MV-4-11 (cell line): ENCODE data around the gene FOXJ2.
"Not testable (repeated sequence)": the region's sequence is repeated elsewhere in the genome, so short reads cannot be mapped to it uniquely, and the experiment has no call there.

Experiments used
- DNase-seq: peaks from one replicate; lab custom pipeline; 2025; lab: John Stamatoyannopoulos, UW

FOXJ2 gene

DNA sequence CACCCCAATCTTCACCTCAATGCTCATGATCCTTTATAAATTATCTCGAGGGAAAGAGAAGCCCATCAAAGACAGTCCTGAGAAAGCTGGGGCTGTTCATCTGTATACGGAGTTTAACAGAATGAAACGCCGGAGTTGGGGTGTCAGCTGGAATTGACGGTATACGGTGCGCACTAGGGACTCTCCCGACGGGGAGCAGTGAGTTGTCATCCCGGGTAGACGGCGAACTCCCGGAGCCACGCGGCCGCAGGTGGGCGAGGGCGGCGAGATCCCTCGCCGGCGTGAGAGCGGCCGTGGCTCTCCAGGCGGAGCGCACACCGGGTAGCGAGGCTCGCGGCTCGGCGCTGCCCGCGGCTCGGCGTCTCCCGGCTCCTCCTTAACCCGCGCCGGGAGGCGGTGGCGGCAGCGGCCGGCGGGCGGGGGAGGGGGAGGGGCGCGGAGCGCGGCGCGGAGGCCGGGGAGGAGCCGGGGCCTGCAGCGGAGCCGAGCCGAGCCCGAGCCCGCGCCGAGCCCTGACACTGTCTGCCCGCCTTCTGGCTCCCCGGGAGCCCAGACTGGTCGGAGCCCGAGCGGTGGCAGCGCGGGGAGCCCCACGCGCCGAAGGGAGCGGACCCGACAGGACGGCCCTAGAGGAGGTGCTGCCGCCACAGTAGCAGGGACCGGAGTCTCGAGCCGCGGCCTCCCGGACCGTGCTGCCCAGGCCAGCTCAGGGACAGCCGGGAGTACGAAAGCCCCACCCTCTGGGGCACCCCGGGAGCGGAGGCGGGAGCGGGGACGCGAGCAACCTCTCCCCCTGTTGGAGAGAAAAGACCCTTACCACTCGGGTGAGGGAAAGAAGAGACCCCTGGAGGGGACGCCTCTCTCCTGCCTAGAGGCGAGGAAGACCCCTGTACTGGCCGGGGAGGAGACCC is at the start of gene FOXJ2:
Gene FOXJ2 (plus strand): TSS at position 475 of the 911 bp plus-strand sequence. CDS start 7,117 bp downstream, outside the sequence.
- DNase-seq, result peak; percentile 8

DNA sequence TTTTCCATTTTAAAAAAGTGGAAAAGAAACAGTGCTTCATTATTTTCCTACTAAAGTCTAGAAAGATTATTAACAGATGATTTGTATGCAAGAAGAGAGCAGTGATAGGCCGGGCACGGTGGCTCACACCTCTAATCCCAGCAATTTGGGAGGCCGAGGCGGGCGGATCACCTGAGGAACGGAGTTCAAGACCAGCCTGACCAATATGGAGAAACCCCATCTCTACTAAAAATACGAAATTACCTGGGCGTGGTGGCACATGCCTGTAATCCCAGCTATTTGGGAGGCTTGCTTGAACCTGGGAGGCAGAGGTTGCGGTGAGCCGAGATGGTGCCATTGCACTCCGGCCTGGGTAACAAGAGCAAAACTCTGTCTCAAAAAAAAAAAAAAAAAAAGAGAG is 49.5 kb upstream of the FOXJ2 start:
- not testable (repeated sequence) for DNase-seq

DNA sequence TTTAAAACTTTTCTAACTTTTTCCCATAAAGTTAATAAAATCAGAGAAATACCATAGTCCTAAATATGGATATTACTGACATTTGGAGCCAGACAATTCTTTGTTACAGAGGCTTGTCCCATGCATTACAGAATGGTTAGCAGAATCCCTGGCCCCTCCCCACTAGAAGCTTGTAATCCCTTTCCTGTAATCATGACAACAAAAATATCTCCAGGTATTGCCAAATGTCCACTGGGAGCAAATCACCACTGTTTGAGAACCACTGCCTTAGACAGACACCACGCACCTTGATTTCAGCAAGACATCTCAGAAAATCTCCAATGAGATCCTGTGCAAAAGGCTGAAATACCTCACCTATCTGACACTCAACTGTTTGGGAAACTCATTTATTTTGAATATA is 49.1 kb upstream of the FOXJ2 start:
- not testable (repeated sequence) for DNase-seq

DNA sequence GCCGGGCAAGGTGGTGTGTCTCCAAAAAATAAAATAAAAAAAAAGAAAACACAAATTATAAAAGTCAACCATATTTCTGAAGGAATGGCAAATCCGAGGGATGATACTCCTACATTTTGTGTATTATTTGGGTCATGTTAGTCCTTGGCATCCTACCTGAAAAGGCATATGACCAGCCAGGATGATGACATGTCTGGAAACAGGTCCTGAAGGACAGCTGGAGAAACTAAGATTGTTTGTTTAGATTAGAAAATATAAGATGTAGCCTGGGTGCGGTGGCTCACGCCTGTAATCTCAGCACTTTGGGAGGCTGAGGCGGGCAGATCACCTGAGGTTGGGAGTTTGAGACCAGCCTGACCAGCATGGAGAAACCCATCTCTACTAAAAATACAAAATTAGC is 47.6 kb upstream of the FOXJ2 start:
- no peak for DNase-seq

DNA sequence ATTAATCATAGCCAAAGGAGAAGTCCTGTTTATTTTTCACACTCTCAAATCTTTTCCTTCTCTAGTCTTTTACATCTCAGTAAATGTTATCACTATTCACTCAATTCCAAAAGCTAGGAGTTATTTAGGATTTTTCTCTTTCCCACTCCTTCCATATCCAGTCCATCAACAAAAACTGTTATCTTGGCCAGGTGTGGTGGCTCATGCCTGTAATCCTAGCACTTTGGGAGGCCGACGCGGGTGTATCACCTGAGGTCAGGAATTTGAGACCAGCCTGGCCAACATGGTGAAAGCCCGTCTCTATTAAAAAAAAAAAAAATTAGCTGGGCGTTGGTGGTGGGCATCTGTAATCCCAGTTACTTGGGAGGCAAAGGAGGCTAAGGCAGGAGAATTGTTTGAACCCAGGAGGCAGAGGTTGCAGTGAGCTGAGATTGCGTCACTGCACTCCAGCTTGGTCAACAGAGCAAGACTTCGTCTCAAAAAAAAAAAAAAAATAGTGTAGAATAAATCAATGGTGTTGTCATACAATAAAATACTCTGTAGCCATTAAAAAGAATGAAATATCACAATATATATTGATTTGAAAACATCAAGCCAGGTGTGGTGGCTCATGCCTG is 46.6 kb upstream of the FOXJ2 start:
- no peak for DNase-seq

DNA sequence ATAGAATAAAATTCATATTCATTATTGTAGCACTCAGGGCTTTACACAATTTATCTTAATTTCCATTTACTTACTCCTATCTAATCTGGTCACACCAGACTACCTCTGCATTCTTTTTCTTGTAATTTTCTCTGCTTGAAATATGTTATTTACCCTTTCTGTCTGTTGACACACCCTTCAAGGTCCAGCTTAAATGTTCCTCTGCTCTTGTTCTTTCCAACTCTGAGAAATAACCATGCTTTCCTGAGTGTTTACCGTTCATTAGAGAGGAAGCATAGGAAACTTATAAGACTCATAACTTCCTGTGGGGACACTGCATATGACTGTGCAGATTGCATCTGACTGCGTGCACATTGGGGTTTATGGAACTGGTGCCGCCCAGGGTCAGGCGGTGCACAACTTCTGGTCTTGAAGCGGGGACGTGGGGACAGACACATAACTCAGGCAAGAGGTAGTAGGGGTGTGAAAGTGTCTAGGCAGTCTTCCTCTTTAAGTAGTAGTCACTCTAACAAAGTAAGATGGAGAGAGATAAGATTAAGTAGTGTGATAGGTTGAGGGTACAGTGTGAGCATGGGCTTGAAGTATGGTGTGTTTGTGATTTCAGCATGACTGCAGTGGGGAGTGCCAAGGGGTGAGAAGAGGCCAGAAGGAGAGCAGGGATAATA is 42.6 kb upstream of the FOXJ2 start:
- peak; percentile 75 for DNase-seq

DNA sequence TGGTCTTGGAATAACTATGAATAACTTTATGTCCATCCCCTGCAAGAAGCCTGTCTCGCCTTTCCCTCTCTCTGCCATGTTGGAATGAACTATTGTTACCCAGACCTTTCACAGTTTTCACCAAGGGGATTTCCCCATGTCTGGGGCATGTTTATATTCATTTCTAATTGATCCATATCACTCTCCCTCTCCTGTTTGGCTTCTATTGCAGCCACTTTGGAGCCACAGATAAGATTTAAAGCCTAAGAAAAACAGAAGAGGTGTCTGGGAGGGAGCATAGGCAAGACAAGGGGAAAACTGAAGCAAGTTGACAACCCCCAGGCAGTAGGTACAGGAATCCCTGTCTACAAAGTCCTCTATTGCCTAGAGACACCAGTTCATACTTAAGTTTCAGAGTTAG is 41.0 kb upstream of the FOXJ2 start:
- DNase-seq, result no peak

DNA sequence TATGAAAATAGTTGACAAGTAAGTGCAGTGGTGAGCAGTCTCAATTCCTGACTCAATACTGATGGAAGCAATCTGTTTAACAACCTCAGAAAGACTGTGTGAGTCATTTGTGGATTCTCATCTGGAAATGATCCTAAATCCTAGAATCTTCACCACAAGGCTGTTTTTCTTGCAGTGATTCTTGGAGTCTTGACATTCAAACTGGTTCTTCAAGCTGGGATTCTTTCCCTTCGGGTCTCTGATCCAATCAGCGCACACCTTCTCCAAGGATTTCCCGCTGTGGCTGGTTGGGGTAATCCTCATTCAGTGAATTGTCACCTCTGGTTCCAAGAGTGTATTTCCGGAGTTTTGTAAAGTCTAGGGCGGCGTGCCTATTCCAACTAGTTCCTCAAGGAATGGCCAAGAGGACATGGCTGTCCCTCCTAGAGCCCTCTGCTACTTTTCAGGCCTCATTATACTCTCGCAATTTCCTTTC is 37.7 kb upstream of the FOXJ2 start:
- no peak for DNase-seq

DNA sequence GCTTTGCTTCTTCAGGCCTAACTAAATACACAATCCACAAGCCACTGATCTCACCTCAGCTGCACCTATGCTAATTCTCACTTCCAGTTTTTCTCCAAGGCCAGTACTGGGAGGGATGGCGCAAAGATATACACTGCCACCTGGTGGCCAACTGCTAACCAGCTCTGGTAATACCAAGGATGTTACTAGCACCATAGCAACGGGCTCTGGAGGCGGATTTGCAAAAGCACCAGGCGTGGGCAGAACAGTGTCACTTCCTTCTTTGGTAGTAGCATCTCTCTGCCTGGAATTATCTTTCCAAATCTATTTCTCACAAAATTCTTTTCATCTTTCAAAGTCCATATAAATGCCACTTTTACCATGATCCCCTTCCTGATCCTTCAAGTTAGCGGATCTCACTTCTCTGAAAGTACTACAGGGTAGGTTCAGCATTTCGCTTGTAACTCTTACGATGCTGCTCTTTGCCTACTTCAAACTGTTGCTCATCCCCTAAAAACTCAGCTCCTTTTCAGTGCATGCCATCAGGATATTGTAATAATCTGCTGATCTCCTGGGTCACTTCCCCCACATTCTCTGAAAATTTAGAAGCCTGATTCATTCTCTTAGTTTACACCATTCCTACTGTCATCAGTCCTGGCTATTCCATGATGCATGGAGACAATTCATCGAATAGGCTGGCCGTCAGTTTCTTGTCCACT is 37.1 kb upstream of the FOXJ2 start:
- DNase-seq, result peak; percentile 95

DNA sequence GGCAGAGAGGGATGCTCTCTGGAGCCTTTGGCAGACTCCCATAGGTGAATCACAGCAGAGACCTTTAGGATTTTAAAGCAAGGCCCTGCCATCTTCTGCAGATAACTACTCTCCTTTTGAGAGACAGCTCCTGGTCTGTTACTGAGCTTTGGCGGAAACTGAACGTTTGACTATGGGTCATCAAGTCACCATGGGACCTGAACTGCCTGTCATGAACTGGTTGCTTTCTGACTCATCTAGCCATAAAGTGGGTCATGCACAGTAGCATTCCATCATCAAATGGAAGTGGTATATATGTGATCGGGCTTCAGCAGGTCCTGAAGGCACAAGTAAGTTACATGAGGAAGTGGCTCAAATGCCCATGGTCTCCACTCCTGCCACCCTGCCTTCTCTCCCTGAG is 31.7 kb upstream of the FOXJ2 start:
- DNase-seq, result peak; percentile 1

DNA sequence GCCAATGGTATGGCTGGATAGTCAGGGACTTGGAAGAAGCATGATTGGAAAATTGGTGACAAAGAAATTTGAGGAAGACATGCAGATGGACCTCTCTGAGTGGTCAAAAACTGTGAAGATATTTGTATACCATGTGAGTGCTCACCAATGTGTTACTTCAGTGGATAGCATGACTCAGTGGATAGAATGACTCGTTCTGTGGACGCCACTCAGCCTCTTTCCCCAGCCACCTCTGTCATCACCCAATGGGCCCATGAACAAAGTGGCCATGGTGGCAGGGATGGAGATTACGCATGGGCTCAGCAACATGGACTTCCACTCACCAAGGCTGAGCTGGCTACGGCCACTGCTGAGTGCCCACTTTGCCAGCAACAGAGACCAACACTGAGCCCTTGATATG is 31.0 kb upstream of the FOXJ2 start:
- not testable (repeated sequence) for DNase-seq

DNA sequence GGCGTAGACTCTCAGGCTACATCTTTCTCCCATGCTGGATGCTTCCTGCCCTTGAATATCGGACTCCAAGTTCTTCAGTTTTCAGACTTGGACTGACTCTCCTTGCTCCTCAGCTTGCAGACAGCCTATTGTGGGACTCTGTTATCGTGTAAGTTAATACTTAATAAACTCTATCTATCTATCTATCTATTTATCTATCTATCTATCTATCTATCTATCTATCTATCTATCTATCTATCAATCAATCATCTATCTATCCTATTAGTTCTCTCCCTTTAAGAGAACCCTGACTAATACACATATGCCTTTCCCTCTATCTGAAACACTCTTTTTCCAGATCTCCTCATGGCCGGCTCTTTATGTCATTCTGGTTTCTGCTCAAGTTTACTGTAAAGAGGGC is 27.6 kb upstream of the FOXJ2 start:
- not testable (repeated sequence) for DNase-seq

DNA sequence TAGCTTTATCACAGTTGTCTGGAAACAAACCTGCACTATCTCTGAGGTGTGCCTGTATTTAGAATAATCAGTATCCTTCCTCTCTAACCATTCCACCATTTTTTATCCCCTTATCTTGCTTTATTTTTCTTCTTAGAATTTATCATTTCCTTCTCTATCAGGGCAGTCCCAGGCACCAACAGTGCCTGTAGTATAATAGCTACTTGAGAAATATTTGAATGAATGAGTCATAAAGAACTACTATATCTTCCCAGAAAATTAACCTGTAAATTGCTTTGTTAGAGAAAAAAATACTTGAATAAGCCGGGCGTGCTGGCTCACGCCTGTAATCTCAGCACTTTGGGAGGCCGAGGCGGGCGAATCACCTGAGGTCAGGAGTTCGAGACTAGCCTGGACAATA is 21.2 kb upstream of the FOXJ2 start:
- no peak for DNase-seq

DNA sequence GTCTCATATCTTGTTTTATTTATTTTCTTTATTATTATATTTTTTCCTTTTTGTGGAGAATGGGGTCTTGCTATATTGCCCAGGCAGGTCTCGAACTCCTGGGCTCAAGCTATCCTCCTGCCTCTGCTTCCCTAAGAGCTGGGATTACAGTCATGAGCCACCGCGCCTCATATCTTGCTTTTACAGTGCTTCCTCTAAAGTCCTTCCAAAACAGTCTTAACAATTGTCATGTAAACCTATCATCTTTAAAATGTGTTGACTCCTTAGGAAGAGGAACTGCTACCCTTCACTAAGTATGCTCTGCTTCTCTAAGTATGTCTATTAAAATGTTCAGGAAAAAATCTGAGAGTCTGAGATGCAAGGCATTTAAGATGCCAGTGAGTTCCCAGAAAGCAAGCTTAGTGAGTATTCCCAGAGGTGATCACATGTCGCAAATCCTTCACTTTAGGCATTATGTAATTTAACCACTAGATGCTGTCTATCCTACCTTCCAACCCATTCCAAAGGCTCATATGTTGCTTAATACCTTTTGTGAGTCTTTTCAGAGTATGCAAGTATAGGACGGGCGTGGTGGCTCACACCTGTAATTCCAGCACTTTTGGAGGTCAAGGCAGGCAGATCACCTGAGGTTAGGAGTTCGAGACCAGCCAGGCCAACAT is 19.7 kb upstream of the FOXJ2 start:
- peak; percentile 32 for DNase-seq

DNA sequence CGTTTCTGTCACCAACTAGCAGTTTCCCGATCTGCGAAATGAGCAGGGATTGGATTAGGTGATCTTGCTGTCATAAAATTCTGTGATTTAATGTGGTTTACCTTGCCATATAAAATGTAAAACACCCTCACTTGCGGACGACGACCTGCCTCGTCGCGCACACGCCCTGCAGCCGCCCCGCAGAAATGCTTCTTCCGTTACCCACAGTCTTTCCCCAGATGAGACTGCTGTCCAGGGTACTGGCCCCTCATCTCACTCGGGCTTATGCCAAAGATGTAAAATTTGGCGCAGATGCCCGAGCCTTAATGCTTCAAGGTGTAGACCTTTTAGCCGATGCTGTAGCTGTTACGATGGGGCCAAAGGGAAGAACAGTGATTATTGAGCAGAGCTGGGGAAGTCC is 17.7 kb upstream of the FOXJ2 start:
- no peak for DNase-seq

DNA sequence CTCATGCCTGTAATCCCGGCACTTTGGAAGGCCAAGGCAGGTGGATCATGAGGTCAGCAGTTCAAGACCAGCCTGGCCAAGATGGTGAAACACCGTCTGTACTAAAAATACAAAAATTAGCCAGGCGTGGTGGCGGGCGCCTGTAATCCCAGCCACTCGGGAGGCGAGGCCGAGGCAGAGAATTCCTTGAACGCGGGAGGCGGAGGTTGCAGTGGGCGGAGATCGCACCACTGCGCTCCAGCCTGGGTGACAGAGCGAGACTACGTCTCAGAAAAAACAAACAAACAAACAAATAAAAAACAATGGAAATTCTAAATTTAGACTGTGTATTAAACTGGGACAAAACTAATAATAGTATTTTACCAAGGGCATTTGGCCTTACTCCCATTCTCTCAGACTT is 14.3 kb upstream of the FOXJ2 start:
- DNase-seq, result not testable (repeated sequence)

DNA sequence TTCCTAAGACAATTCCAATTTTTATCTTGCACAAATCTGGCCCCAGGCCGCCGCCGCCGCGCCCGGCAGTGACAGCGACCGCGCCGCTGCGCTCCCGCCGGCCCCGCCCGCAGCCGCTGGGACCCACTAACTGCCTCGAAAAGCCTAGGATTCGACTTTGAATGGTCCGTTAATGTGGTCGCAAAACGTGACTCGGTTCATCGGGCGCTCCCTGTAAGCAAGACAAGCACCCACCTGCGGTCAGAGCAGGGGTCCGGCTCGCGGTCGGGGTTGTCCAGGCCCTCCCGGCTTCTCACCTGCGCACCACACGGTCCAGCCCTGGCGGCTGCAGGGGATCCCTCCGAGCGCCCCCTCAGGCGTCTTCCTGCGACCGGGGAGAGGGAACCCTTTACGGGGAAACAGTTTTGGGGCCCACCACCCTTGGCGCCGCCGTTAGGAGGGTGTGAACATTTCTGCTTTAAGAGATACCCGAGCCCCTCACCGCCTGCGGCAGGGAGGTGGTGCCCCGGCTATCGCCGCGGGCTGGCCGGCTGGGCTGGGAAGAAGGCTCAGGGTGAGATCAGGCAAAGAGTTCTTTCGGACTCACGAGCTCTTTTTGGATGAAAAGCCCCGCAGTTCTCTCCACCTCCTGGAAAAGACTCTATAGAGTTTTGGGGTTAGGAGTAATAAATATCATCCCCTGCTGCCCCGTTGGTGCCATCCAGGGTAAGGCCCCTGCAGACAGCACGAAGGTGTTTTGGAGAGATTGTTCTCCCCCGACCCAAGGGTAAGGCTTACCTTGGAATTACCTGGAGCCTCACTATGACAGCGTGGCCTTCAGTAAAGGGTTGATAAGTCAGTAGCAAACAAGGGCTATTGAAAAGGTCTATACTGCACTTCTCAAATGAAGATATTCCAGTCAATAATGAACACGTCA is 13.6 kb upstream of the FOXJ2 start:
- DNase-seq, result no peak

DNA sequence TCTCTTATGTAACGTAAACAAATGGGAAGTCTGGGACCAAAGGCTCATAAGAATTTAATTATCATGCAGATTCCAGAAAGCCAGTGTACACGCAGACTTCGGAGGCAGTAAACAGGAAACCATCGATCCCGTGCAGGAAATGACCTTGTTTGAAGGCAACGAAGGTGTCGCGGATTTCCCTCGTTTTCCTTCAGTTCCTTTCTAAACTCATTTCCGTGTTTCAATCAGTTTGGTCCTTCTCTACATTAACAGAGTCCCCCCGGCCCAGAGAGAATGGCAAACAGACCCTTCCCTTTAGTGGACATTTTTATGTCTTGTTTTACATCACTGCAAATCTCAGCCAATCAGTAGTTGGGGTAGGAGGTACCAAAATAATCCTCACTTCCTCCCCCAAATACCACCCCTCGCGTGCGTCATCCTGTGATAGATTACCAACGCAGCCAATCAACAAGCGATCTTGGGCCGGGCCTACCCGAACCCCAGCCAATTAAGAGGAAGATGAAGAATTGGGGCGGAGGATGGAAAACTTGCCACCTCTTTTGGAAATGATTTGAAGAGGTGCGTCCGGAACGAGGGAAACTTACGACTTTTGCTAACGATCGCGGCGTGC is 6.1 kb upstream of the FOXJ2 start:
- DNase-seq, result peak; percentile 97

DNA sequence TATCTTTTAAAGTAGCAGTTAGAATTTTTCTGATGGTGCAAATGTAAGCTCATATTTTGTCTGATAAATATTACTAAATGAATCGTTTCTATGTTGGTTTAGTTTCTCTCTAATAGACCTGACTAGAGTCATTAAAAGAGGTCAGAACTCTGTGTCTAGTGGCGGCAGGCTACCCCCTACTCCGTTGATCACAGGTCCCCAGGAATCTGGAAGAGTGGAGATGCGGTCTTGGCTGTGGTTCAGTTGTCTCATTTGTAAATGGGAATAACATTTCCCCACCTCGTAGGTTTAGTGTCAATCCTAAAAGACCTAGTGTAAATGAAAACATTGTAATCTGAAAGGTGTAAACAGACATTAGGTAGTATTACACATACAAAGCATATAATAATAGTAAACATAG is 4.7 kb upstream of the FOXJ2 start:
- DNase-seq, result no peak

DNA sequence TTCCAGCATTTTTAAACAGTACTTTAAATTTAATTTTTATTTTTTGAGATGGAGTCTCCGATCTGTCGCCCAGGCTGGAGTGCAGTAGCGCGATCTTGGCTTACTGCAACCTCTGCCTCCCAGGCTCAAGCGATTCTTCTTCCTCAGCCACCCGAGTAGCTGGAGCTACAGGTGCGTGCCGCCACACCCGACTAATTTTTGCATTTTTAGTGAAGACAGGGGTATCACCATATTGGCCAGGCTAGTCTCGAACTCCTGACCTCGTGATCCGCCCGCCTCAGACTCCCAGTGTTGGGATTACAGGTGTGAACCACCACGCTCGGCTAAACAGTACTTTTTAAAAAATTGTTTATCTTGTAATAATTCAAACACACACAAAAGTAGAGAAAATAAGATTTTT is 4.2 kb upstream of the FOXJ2 start:
- DNase-seq, result no peak
